ENCODE measurements around the gene FAT4. TPM values are rescaled to one million over a fixed set of nuclear protein-coding genes. Genes with fewer than 3 reads are reported as not detected.

FAT4 gene
- total and polyA plus RNA-seq, 2 of the 8 experiments (the other 6 are each of a cell fraction or from before 2014, with no cell fraction given): 1.3 to 5.3 TPM

DNA sequence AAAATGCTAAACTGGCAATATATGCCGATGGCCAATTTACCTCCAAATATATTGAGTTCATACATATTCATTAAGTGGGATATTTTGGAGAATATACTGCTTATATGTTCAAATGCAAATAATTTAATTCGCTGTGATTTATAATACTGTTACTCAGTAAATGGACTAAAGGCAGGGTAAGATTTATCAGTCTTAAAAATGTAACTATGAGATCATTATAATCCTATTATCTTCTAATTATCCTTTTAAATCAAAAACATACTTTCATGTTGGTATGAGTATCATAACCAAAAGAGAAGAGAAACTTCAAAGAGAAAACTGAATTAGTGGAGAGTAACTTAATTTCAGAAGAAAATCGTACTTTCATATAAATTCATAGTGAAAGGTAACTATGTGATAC, 44.6 kb downstream of the FAT4 start:
- Histone ChIP-seq H2BK120ac (replicated peaks; ENCODE audit: low read depth, low read length) (no peak overlapping the region), H2BK20ac (ENCODE audit: low read length) (no peak overlapping the region), H4K91ac (replicated peaks; ENCODE audit: insufficient read length, low read length) (no peak overlapping the region), H2BK5ac (ENCODE audit: low read depth, low read length) (no peak overlapping the region), H4K5ac (ENCODE audit: insufficient read length, low read depth, low read length) (no peak overlapping the region), H3K23ac (ENCODE audit: insufficient read length) (no peak overlapping the region), H3K9ac (replicated peaks in 1 of 4; ENCODE audit: extremely low read depth in 1 of 4, low read depth in 3 of 4, low read length in 3 of 4) (no peak overlapping the region), H3K9me3 (ENCODE audit: insufficient read depth in 2 of 2, low read depth in 1 of 2, low read length in 1 of 2) (no peaks in the 10 kb centered on the region), H2BK15ac (ENCODE audit: low read length) (no peak overlapping the region), H3K56ac (replicated peaks; ENCODE audit: insufficient read length, low read depth, low read length) (no peak overlapping the region), H3K79me2 (ENCODE audit: control insufficient read depth in 1 of 2, insufficient read depth in 2 of 2, low read length in 2 of 2) (no peaks in the 10 kb centered on the region), H3K27ac (ENCODE audit: low read depth, low read length) (no peak overlapping the region), H3K4me3 (ENCODE audit: extremely low read depth in 1 of 4, insufficient read depth in 2 of 4, low read depth in 3 of 4, low read length in 4 of 4) (no peak overlapping the region), H3K4me1 (replicated peaks in 1 of 4; ENCODE audit: control insufficient read depth in 3 of 4, insufficient read depth in 4 of 4, low read length in 3 of 4) (peaks cover 2 to 18% (median 7%) of the 10 kb centered on the region in 4 experiments; a peak in 4 of 7 replicates), H3K4ac (replicated peaks; ENCODE audit: insufficient read length, low read depth, low read length) (no peak overlapping the region), H3K18ac (ENCODE audit: extremely low read depth, low read length) (no peak overlapping the region), H3K4me2 (ENCODE audit: insufficient read depth in 1 of 2, low read depth in 2 of 2, low read length in 2 of 2) (no peak overlapping the region), H4K20me1 (replicated peaks in 1 of 2; ENCODE audit: control insufficient read depth in 1 of 2, insufficient read depth in 2 of 2, low read length in 2 of 2) (no peaks in the 10 kb centered on the region), H3K23me2 (ENCODE audit: low read depth, low read length) (no peaks in the 10 kb centered on the region), H4K8ac (ENCODE audit: extremely low read depth, insufficient read depth, low read length) (no peak overlapping the region), H3K36me3 (ENCODE audit: control insufficient read depth in 2 of 4, insufficient read depth in 4 of 4, low read length in 3 of 4) (no peaks in the 10 kb centered on the region), H3K79me1 (ENCODE audit: low read depth, low read length) (no peaks in the 10 kb centered on the region), H2AFZ (ENCODE audit: low read length) (no peak overlapping the region), H3K27me3 (replicated peaks in 1 of 4; ENCODE audit: control insufficient read depth in 3 of 4, extremely low read depth in 1 of 4, insufficient read depth in 3 of 4, low read length in 3 of 4) (no peaks in the 10 kb centered on the region), H3K14ac (ENCODE audit: insufficient read length) (no peak overlapping the region), H2AK5ac (ENCODE audit: low read depth, low read length) (no peak overlapping the region), H2BK12ac (ENCODE audit: low read depth, low read length) (no peak overlapping the region)
- 76% methylated on average over 3 of the region's 3 CpGs; no CpG with 5 or more reads in 1 of the 2 experiments for WGBS, 2 experiments (ENCODE audit: extremely low coverage in 1 of 2, insufficient coverage in 1 of 2, insufficient read length in 1 of 2, insufficient replicate concordance in 2 of 2, low coverage in 1 of 2, low lambda C conversion rate in 2 of 2, missing lambda C conversion rate in 1 of 2)
- ChIA-PET POLR2A (ENCODE audit: partially characterized antibody) (no interaction called here), CTCF (ENCODE audit: partially characterized antibody) (no interaction called here)
- FAIRE-seq: no peak
- no peak for DNase-seq (ENCODE audit: low read depth in 1 of 2, low spot score in 2 of 2)
- TF ChIP-seq SUZ12 (IDR thresholded peaks at IDR 0.05; ENCODE audit: low read length) (no peak), SP2 (IDR thresholded peaks at IDR 0.05; ENCODE audit: low read length) (no peak), RNF2 (IDR thresholded peaks at IDR 0.05; ENCODE audit: borderline replicate concordance, low read depth, low read length, missing control alignments, poor library complexity, severe bottlenecking) (no peak), PHF8 (conservative IDR thresholded peaks at IDR 0.05; ENCODE audit: low read depth, low read length) (no peak), KDM5A (IDR thresholded peaks at IDR 0.05; ENCODE audit: low read length) (no peak), YY1 (IDR thresholded peaks at IDR 0.05; ENCODE audit: low read depth, low read length) (no peak), TEAD4 (IDR thresholded peaks at IDR 0.05; ENCODE audit: low read depth, low read length) (no peak), BACH1 (IDR thresholded peaks at IDR 0.05; ENCODE audit: low read length) (no peak), SIN3A (conservative IDR thresholded peaks at IDR 0.05 in 1 of 2, IDR thresholded peaks at IDR 0.05 in 1 of 2; ENCODE audit: low read depth in 1 of 2, low read length in 2 of 2) (no peak), GABPA (IDR thresholded peaks at IDR 0.05; ENCODE audit: borderline replicate concordance, insufficient read depth, low read length) (no peak), RFX5 (IDR thresholded peaks at IDR 0.05; ENCODE audit: borderline replicate concordance, low read depth, low read length) (no peak), SRF (IDR thresholded peaks at IDR 0.05; ENCODE audit: low read depth, low read length) (no peak), TAF1 (IDR thresholded peaks at IDR 0.05; ENCODE audit: low read depth, low read length) (no peak), KDM1A (IDR thresholded peaks at IDR 0.05; ENCODE audit: borderline replicate concordance, low read length) (no peak), MAFK (IDR thresholded peaks at IDR 0.05; ENCODE audit: low read depth, low read length) (no peak), POLR2A (IDR thresholded peaks at IDR 0.05; ENCODE audit: control extremely low read depth in 1 of 2, low read depth in 2 of 2, low read length in 2 of 2) (no peak)
